B cell (primary cell): ENCODE data around the gene COL4A1. TPM values are rescaled to one million over a fixed set of nuclear protein-coding genes. Genes with fewer than 3 reads are reported as not detected.

Source experiments
- ATAC-seq: fragments of 200-7000 bp; cut with Tn5 transposase; one replicate; pipeline ENCODE4 v1.10.0; 2021; ENCODE audit warnings: low read depth, mild to moderate bottlenecking, moderate number of reproducible peaks, moderate library complexity
- CTCF ChIA-PET: fragments of 350-600 bp; sonication (Branson Sonifier 250); formaldehyde crosslinking; loops from one replicate; lab custom pipeline; 2021; ENCODE audit warnings: antibody characterized with exemption, inconsistent platforms; lab: Charles Lee
- POLR2A ChIA-PET: fragments of 350-600 bp; sonication (Branson Sonifier 250); formaldehyde crosslinking; loops from one replicate; lab custom pipeline; 2021; ENCODE audit warnings: antibody characterized with exemption; lab: Charles Lee
- DNase-seq: peaks from one replicate; pipeline ENCODE4 v3.0.0; 2013
- H2AFZ ChIP-seq: 2 replicates; pipeline ENCODE4 v1.6.1; 2012; ENCODE audit warnings: mild to moderate bottlenecking, low read depth, low read length; ENCODE audit not compliant: insufficient read depth, poor library complexity, severe bottlenecking
- H3K27ac ChIP-seq, 2 donors: 1 replicate in 1 of 2; 2 replicates in 1 of 2; pipeline ENCODE4 v1.5.1; 2012 to 2013; ENCODE audit warnings: low read length in 2 of 2, mild to moderate bottlenecking in 2 of 2, moderate library complexity in 1 of 2
- H3K27me3 ChIP-seq, 4 experiments: fragments of 200-600 bp in 1 of 4; sonication (generic) in 1 of 4; replicated peaks in 1 of 4; 1 replicate in 2 of 4; 2 replicates in 2 of 4; pipeline versions ENCODE4 v1.6.1 to v1.7.0; 2013 to 2016; ENCODE audit warnings: low read length in 3 of 4, mild to moderate bottlenecking in 2 of 4, mixed read lengths in 1 of 4, moderate library complexity in 1 of 4; ENCODE audit not compliant: insufficient read depth in 4 of 4, control insufficient read depth in 3 of 4; ENCODE audit errors: control extremely low read depth in 1 of 4
- H3K36me3 ChIP-seq, 2 experiments: replicated peaks in 1 of 2; 1 replicate in 1 of 2; 2 replicates in 1 of 2; pipeline versions ENCODE4 v1.6.1 to v1.7.1; 2013; ENCODE audit warnings: low read length in 1 of 2; ENCODE audit not compliant: insufficient read depth in 2 of 2, control insufficient read depth in 1 of 2; ENCODE audit errors: control extremely low read depth in 1 of 2, extremely low read depth in 1 of 2
- H3K4me1 ChIP-seq, 2 donors: fragments of 200-600 bp in 1 of 2; sonication (generic) in 1 of 2; 1 replicate in 1 of 2; 2 replicates in 1 of 2; pipeline versions ENCODE4 v1.5.1 to v1.6.1; 2013 to 2017; ENCODE audit warnings: low read length in 2 of 2; ENCODE audit not compliant: control insufficient read depth in 2 of 2, insufficient read depth in 2 of 2
- H3K4me2 ChIP-seq: replicated peaks from 2 replicates; pipeline ENCODE3; 2012; ENCODE audit warnings: mild to moderate bottlenecking, low read depth, low read length; ENCODE audit not compliant: poor library complexity, severe bottlenecking
- H3K4me3 ChIP-seq, 5 experiments: fragments of 200-600 bp in 1 of 5; sonication (generic) in 1 of 5; 1 replicate in 3 of 5; 2 replicates in 2 of 5; pipeline versions ENCODE4 v1.5.1 to v1.7.0; 2011 to 2016; ENCODE audit warnings: low read length in 4 of 5, mild to moderate bottlenecking in 4 of 5, low read depth in 2 of 5, control low read depth in 1 of 5, moderate library complexity in 1 of 5; ENCODE audit not compliant: insufficient read depth in 1 of 5; ENCODE audit errors: control extremely low read depth in 1 of 5, extremely low read depth in 1 of 5
- H3K79me2 ChIP-seq: fragments of 200-600 bp; sonication (generic); one replicate; pipeline ENCODE4 v1.6.0; 2016; ENCODE audit warnings: low read length; ENCODE audit not compliant: control insufficient read depth, insufficient read depth
- H3K9ac ChIP-seq: fragments of 200-600 bp; sonication (generic); 2 replicates; pipeline ENCODE4 v1.6.1; 2017; ENCODE audit warnings: mild to moderate bottlenecking, low read length, moderate library complexity
- H3K9me3 ChIP-seq, 3 donors: one replicate each; pipeline versions ENCODE4 v1.6.1 to v1.7.1; 2013; ENCODE audit warnings: low read length in 2 of 3; ENCODE audit not compliant: control insufficient read depth in 2 of 3, insufficient read depth in 1 of 3; ENCODE audit errors: control extremely low read depth in 1 of 3
- H4K20me1 ChIP-seq: 2 replicates; pipeline ENCODE4 v1.6.0; 2012; ENCODE audit warnings: mild to moderate bottlenecking, low read length; ENCODE audit not compliant: insufficient read depth, control insufficient read depth, poor library complexity, severe bottlenecking
- H3K27ac Mint-ChIP-seq: one replicate; pipeline ENCODE4 v1.8.0; 2021; ENCODE audit warnings: mixed read lengths
- H3K27me3 Mint-ChIP-seq: one replicate; pipeline ENCODE4 v1.8.0; 2021; ENCODE audit warnings: mixed read lengths
- H3K4me1 Mint-ChIP-seq: one replicate; pipeline ENCODE4 v1.8.0; 2021; ENCODE audit warnings: mixed read lengths
- H3K4me3 Mint-ChIP-seq: one replicate; pipeline ENCODE4 v1.8.0; 2021; ENCODE audit warnings: mixed read lengths
- H3K9me3 Mint-ChIP-seq: one replicate; pipeline ENCODE4 v1.8.0; 2022; ENCODE audit warnings: mixed read lengths; ENCODE audit not compliant: insufficient read depth
- EZH2 ChIP-seq: IDR thresholded peaks from 2 replicates; pipeline ENCODE4 v1.6.1; 2012; ENCODE audit warnings: borderline replicate concordance, low read depth, mild to moderate bottlenecking, moderate library complexity, low read length; ENCODE audit not compliant: insufficient read depth, poor library complexity, severe bottlenecking
- WGBS: methylation state at CpG from one replicate; pipeline ENCODE4 v1.1.5; 2013; ENCODE audit warnings: missing lambda C conversion rate; ENCODE audit not compliant: insufficient coverage; 5-methylcytosine and 5-hydroxymethylcytosine counted together
- intact Hi-C: fragments of 100-400 bp; cut with micrococcal nuclease; formaldehyde crosslinking; loops from one replicate; pipeline ENCODE4 v1.10.0; 2022
- polyA plus RNA-seq: library from polyadenylated mRNA; depleted of rRNA; stranded (reverse); fragments of >200 nt; gene quantifications from 2 replicates; pipeline ENCODE4 v1.2.3, GENCODE V29; 2012
- total RNA-seq, 2 donors: library from RNA; stranded (reverse); fragments of 120-200 nt in 1 of 2; gene quantifications; 1 replicate in 1 of 2; 2 replicates in 1 of 2; pipeline versions ENCODE4 v1.2.3 to v1.2.4, GENCODE V29; 2013 to 2022
- TF ChIP-seq, protein P1 (sequence below): fragments of 200-600 bp; IDR thresholded peaks from one replicate; pipeline ENCODE4 v1.8.0; 2022; ENCODE audit warnings: antibody characterized with exemption, mild to moderate bottlenecking

The COL4A1 gene
- total and polyA plus RNA-seq, 2 donors (not counting 1 experiment from before 2014, with no cell fraction given) = not detected

DNA sequence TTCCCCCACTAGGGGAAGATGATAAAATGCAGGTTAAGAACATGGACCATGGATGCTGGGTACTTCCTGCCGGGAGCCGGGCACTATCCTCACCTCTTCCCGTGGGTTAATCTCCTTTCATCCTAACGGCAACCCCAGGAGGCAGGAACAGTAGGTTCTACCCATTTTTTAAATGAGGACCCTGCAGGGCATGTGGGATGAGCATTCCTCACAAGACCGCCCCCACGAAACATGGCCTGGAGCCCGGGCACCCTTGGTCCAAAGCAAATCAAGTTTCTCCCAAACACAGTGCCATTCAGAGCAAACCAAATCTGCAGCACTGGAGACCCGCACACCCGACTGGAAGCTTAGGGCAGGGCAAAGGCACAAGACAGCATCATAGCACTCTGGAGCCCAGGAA, 35.5 kb upstream of the COL4A1 start:
- Histone ChIP-seq H3K79me2 (no peaks in the 10 kb centered on the region), H3K4me3 (no peak overlapping the region), H3K4me1 (peaks cover 14 to 18% of the 10 kb centered on the region in 2 donors), H3K9me3 (peaks cover 0 to 11% (median 0%) of the 10 kb centered on the region in 3 donors), H3K27me3 (peaks cover 0 to 9% (median 0%) of the 10 kb centered on the region in 4 experiments), H2AFZ (no peak overlapping the region), H3K36me3 (no peaks in the 10 kb centered on the region), H3K9ac (no peak overlapping the region), H3K27ac (no peak overlapping the region), H4K20me1 (no peaks in the 10 kb centered on the region), H3K4me2 (no peak overlapping the region)
- H3K4me3 Mint-ChIP-seq = no peak overlapping the region
- ChIA-PET CTCF (no interaction called here), POLR2A (no interaction called here)
- H3K9me3 Mint-ChIP-seq = no peaks in the 10 kb centered on the region
- intact Hi-C loops = no loop called here
- peaks cover 19% of the 10 kb centered on the region for H3K27me3 Mint-ChIP-seq
- 85% methylated on average over 9 of the region's 9 CpGs for WGBS
- DNase-seq (no peak), ATAC-seq (no peak)
- H3K27ac Mint-ChIP-seq = no peak overlapping the region
- peaks cover 18% of the 10 kb centered on the region for H3K4me1 Mint-ChIP-seq
- TF ChIP-seq, protein P1, sequence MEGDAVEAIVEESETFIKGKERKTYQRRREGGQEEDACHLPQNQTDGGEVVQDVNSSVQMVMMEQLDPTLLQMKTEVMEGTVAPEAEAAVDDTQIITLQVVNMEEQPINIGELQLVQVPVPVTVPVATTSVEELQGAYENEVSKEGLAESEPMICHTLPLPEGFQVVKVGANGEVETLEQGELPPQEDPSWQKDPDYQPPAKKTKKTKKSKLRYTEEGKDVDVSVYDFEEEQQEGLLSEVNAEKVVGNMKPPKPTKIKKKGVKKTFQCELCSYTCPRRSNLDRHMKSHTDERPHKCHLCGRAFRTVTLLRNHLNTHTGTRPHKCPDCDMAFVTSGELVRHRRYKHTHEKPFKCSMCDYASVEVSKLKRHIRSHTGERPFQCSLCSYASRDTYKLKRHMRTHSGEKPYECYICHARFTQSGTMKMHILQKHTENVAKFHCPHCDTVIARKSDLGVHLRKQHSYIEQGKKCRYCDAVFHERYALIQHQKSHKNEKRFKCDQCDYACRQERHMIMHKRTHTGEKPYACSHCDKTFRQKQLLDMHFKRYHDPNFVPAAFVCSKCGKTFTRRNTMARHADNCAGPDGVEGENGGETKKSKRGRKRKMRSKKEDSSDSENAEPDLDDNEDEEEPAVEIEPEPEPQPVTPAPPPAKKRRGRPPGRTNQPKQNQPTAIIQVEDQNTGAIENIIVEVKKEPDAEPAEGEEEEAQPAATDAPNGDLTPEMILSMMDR = no peak
- TF ChIP-seq EZH2 = no peak

DNA sequence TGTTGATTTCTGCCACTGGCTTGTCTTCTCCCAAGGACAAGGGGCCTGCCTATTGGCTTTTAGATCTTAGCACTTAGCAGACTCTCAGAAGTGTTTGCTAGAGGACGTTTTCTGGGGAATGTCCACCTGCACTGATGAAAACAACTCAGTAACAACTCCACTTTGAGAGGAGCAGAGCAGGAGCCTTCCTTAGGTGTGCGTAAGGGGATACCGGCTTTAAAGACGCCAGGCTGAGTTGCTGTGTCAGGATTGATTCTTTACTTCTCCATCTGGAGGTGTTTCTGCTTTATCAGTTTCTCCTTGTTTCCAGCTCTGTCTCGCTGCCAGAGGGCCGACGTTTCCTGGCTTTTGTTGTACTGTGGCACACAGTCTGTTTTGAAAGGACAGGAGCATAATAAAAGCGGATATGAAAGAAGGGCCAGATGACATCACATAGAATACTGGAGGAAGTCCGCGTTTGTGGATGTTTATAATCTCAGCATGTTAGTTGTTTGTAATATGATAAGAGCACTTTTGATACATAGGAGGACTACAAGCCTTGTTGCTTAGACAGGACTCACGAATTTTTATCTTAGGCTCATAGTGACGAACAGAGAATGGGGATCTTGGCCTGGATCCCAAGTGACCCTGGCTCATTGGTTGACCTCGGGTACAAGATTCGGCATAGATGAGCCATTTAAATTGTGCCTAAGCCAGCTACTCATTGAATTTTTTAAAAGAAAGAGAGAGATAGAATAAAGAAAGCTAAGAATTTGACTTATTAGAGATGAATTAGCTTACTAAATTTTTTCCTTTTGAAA, 34.7 kb upstream of the COL4A1 start:
- 12% methylated on average over 14 of the region's 14 CpGs for WGBS
- Histone ChIP-seq H3K4me1 (peaks cover 14 to 18% of the 10 kb centered on the region in 2 donors), H3K79me2 (no peaks in the 10 kb centered on the region), H2AFZ (peak overlapping the region; percentile 55), H3K9me3 (peaks cover 0 to 12% (median 0%) of the 10 kb centered on the region in 3 donors), H3K9ac (peak overlapping the region; percentile 48), H4K20me1 (no peaks in the 10 kb centered on the region), H3K4me2 (peak overlapping the region; percentile 54), H3K36me3 (no peaks in the 10 kb centered on the region), H3K4me3 (peak overlapping the region in 4 of 5 experiments; percentile 24 to 49 (median 39)), H3K27me3 (peaks cover 0 to 9% (median 0%) of the 10 kb centered on the region in 4 experiments), H3K27ac (peak overlapping the region; percentile 3 to 11)
- H3K27ac Mint-ChIP-seq = peak overlapping the region; percentile 76
- ChIA-PET CTCF (no interaction called here), POLR2A (no interaction called here)
- H3K9me3 Mint-ChIP-seq = no peaks in the 10 kb centered on the region
- no peak for TF ChIP-seq EZH2
- TF ChIP-seq, protein P1 = no peak
- intact Hi-C loops = no loop called here
- peaks cover 19% of the 10 kb centered on the region for H3K27me3 Mint-ChIP-seq
- peaks cover 18% of the 10 kb centered on the region for H3K4me1 Mint-ChIP-seq
- peak overlapping the region; percentile 67 for H3K4me3 Mint-ChIP-seq
- ATAC-seq = peak; percentile 43
- DNase-seq = peak; percentile 45
